ENCODE data around the gene LRRC14B.
A peak's percentile ranks its signal among the peaks of the same experiment; 100 is the strongest.

Gene LRRC14B

GRCh38 chr5:176296-176823 is 14.9 kb upstream of the LRRC14B start:
- DNase-seq, result no peak

DNA sequence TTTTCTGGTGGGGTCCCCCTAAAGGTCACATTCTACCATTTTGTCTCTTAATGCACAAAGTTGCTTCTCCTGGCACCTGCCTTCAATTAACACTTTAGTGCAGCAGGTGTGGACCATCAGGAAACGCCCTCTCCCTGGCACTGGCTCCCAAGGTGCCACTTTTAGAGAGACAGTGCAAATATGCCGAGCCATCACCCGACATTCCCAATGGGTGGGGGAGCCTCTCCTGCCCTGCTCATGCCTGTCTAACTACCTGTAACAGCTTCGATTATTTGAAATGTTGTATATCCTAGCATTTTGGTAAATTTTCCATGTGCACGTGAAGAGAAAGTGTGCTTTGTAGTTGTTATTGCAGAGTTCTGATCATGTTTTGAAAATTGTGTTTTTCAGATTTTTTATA is 13.2 kb upstream of the LRRC14B start:
- no peak for DNase-seq

GRCh38 chr5:179401-179800 is 11.9 kb upstream of the LRRC14B start:
- DNase-seq, result no peak

DNA sequence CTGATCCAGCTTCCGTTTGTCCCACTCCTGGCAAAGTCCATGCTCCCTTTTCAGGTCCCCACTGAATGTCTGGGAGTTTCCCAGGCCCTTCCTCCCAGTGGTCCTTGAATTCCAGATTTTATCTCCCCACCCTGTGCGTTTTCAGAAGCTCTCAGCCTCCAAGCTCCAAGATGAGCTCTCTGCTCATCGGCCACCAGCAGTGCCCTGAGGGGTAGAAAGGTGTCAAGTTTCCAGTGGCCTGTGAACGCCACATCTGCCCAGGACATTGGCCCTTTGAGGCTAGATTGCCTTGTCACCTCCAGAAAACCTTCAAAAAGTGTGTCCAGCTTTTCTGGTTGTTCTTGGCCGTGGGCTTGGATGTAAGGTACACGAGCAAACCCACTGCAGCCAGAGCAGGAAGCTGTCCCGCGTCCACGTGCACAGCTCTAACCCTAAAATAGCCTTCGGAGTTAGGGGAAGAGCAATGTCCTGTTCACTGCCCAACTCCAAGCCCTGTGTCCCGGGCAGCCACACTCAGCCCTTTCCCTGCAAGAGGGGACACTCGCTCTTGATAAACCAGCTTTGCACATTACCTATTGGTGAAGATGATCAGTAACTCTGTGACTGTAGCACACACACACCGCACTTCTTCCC is 10.9 kb upstream of the LRRC14B start:
- no peak for DNase-seq

GRCh38 chr5:181160-181559 is 10.1 kb upstream of the LRRC14B start:
- DNase-seq, result no peak

- DNase-seq, result no peak
Observed at GRCh38 chr5:181566-181965, 9.7 kb upstream of the LRRC14B start.

DNA sequence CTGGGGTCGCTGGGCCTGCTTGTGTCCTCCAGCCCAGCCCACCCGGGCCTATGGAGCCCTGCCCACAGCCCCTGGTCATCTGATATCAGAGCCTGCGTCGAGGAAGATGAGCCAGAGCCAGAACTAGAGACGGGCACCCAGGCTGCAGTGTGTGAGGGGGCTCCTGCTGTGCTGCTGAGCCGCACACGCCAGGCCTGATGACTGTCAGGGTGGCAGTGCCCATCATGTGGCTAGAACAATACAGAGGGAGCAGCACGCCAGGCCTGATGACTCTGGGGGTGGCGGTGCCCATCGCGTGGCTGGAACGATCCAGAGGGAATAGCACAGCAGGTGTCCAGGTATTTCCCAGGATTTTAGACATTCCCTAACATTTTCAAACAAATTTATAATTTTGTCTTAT is 9.2 kb upstream of the LRRC14B start:
- DNase-seq, result no peak

GRCh38 chr5:184471-184870 is 6.8 kb upstream of the LRRC14B start:
- no peak for DNase-seq

DNA sequence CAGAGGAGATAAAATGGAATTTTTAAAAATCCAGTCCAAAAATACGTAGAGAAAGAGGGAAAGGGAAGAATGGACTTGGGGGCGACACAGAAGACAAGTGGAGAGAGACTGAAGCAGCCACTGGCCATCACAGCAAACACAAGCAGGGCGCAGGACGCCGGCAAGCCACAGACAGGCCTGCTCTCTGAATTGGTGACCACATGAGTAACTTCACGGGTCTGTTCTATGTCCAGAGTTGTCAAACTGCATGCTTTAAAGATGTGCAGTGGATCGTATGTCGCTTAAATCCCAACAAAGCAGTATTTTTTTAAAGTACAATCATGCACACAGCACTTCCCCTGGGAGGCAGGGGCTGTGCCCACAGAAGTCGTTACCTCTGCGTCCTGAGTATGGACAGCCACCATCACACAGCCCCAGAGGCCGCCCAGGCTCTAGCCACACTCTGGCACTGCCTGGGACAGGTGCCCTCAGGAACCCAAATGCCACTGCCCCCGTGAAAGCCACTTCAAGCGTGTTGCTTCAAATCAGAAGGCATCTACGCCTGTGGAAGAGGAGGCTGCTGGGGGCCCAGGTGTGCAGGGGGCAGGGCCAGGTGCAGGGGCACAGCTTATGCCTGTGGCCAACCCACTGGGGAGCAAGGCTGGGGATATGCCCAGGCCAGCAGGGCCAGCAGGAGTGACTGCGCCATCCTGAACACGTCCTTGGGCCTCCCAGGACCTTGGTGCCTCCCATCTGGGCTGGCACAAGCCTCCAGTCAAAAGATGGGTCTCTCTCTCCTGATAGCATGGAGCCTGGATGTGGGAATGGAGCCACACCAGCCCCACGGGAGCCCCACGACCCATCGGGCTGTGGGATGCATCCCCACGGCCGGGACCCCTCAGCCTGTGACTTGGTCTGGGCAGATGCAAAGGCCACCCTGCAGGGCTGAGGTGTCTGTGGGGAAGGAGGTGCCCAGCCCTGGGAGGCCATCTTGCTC is 5.9 kb upstream of the LRRC14B start:
- no peak for DNase-seq

- DNase-seq, result no peak
Observed at GRCh38 chr5:186091-187041, 4.9 kb upstream of the LRRC14B start.

- DNase-seq, result no peak
Observed at GRCh38 chr5:187042-187431, 4.3 kb upstream of the LRRC14B start.

GRCh38 chr5:187617-188451 is 3.5 kb upstream of the LRRC14B start:
- no peak for DNase-seq

DNA sequence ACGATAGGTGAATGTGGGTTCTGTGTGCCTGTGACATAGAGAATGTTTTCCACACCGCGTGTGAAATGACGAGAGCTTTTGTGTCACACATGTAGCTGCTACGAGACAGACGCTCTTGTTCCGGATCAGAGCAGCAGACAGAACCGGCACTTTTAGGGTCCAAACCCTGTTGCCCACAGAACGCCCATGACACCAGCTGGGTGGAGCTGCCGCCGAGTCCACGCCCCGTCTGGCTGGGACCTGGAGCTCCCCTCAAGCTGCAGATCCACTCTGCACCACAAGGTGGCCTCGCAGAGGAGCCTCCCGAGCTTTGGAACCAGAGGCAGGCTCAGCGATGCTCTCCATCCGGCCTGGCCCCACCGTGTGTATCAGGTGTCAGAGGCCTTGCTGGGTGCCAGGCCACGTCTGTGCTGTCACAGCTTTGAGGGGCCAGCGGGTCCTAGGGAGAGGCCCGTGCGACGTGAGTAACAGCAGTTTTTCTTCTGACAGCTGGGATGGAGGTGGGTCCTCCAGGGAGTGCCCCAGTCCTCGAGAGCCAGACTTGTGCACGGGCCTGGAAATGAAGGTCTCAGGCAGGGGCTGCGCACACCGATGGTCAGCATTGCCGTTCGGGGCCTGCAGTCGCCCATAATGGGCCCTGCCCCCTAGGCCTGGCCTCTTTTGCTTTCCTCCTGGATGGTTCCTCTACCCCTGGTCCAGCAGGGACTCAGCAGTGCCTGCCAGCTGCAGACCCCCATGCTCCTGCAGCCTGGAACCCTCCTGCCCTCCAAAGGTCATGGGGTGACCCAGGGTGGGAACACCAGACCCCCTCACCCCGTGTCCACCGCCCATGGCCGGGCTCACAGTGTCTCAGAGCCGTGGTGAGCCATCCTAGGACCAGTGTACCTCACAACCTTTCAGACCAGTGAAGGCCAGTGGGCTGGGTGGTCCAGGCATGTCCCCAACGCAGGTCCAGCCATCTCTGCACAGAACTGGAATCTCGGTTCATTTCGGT is 2.5 kb upstream of the LRRC14B start:
- peak; percentile 79 for DNase-seq

DNA sequence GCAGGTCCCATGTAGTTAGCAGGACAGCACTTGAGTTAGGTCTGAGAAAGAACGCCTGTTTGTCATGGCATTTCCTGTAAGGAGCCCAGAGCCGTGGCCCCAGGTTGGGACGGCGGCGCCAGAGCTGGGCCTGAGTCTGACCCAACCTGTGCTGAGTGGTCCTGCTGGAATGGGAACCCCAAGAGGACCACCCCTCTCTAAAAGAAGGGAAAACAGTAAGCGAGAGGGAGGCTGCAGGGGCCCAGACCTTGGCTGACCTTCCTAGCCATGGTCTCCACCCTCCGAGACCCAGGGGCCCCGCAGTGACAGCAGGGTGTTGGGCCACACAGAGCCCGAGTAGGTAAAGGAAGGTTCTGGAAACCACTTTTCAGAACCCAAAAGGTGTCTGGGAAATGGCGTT is 1.8 kb upstream of the LRRC14B start:
- no peak for DNase-seq

GRCh38 chr5:189976-190365 is 1.3 kb upstream of the LRRC14B start:
- no peak for DNase-seq

DNA sequence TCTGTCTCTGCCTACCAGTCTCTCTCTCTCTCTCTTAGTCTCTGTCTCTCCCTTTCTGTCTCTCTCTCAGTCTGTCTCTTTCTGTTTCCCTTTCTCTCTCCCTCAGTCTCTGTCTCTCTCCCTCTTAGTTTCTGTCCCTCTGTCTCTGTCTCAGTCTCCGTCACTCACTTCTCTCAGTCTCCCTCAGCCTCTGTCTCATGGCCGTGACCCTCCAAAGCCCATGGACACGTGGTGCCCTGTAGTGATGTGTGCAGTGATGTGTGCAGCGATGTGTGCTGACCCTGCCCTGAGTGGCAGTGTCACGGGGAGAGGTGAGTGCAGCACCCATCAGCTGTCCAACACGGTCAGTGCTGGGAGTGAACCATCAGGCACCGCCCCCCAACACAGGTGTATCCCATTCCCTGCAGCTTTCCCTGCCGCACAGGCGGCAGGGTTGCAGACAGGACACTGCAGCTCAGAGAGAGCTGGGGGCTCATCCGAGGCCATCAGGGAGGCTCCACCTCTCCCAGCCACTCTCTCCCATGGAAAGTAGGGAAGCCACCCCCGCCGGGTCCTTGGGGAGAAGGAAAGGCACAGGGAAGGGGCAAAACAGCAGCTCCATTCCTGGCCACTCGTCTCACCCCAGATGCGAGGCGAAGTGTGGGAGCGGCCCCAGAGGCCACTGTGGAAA is 794 bp upstream of the LRRC14B start:
- DNase-seq, result no peak

DNA sequence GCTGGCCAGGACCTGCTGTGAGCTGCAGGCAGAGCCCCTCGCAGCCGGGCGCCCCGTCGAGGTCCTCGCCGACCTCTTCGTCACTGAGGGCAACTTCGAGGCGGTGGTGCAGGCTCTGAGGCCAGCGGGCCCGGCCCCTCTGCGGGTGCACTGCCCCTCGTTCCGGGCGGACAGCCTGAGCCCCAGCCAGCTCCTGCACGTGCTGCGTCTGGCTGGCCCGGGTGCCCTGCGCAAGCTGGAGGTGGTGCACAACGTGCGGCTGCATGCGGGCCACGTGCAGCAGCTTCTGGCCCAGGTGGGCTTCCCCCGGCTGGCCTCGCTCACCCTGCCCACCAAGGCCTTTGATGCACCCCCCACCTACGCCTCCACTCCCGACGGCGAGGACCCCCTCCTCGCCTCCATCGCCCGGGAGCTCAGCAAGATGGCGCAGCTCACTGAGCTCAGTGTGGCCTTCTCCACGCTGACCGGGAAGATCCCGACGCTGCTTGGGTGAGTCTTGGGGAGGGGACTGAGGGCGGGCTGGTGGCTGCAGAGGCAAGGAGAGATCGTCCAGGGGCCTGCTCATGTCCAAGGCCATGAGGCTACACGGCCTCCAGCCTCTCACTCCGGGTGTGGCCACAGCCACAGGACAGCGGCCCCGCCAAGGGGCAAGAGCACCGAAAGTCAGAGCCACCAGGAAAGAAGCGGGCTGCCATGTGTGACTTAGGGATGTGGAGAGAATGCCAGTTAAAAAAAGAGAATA is 825 bp downstream of the LRRC14B start:
- no peak for DNase-seq

- DNase-seq, result no peak
Observed at GRCh38 chr5:192691-192969, 1.3 kb downstream of the LRRC14B start.
